ENCODE measurements around the gene KIF6. TPM values are rescaled to one million over a fixed set of nuclear protein-coding genes. Genes with fewer than 3 reads are reported as not detected.

Gene KIF6
- total RNA-seq, 2 experiments from 2014 or later = not detected

DNA sequence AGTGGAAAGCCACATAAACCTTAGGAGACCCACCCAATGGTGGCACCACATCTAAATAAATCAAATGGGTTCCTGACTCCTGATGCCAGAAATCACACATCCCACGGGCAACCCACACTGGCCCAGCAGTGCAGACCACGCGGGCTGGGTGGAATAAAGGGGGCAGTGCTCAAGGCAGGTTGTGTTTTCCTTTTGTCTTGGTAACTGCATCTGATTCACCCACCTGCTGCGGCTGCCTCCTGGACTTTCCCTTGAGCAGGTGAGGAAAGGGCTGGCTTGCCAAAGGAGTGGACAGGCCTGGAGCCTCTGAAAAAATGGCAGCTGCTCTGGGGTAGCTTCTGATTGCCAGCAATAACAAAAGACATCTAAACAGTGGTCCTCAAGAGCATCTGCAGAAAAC is 283.2 kb downstream of the KIF6 start:
- TF ChIP-seq, protein P1, sequence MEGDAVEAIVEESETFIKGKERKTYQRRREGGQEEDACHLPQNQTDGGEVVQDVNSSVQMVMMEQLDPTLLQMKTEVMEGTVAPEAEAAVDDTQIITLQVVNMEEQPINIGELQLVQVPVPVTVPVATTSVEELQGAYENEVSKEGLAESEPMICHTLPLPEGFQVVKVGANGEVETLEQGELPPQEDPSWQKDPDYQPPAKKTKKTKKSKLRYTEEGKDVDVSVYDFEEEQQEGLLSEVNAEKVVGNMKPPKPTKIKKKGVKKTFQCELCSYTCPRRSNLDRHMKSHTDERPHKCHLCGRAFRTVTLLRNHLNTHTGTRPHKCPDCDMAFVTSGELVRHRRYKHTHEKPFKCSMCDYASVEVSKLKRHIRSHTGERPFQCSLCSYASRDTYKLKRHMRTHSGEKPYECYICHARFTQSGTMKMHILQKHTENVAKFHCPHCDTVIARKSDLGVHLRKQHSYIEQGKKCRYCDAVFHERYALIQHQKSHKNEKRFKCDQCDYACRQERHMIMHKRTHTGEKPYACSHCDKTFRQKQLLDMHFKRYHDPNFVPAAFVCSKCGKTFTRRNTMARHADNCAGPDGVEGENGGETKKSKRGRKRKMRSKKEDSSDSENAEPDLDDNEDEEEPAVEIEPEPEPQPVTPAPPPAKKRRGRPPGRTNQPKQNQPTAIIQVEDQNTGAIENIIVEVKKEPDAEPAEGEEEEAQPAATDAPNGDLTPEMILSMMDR (IDR thresholded peaks at IDR 0.05) = no peak
- DNase-seq (no peak), ATAC-seq (ENCODE audit: poor library complexity) (no peak)
- Histone ChIP-seq H3K4me1 (ENCODE audit: insufficient read depth, low read length) (no peaks in the 10 kb centered on the region), H3K27me3 (ENCODE audit: control insufficient read depth in 1 of 2, insufficient read depth in 2 of 2, low read length in 2 of 2) (peaks cover 0 to 5% of the 10 kb centered on the region in 2 experiments), H3K36me3 (ENCODE audit: insufficient read depth, low read length) (no peaks in the 10 kb centered on the region), H3K27ac (ENCODE audit: low read depth in 1 of 2, low read length in 2 of 2) (no peak overlapping the region), H3K9me3 (ENCODE audit: control insufficient read depth in 1 of 2, insufficient read depth in 1 of 2, low read length in 2 of 2) (no peaks in the 10 kb centered on the region), H3K4me3 (ENCODE audit: low read length) (no peak overlapping the region)
- ChIA-PET CTCF (no interaction called here), POLR2A (no interaction called here)
- no peak overlapping the region for H3K4me3 Mint-ChIP-seq
- intact Hi-C loops (cut with DNase I, micrococcal nuclease) = no loop called here
- no peaks in the 10 kb centered on the region for H3K36me3 Mint-ChIP-seq (ENCODE audit: low read depth)
- peaks cover 2% of the 10 kb centered on the region for H3K9me3 Mint-ChIP-seq
- peaks cover 9% of the 10 kb centered on the region for H3K27me3 Mint-ChIP-seq
- H3K4me1 Mint-ChIP-seq (ENCODE audit: low read depth) = no peaks in the 10 kb centered on the region
- no peak overlapping the region for H3K27ac Mint-ChIP-seq

- Histone ChIP-seq H3K36me3 (ENCODE audit: insufficient read depth, low read length) (no peaks in the 10 kb centered on the region), H3K27me3 (ENCODE audit: control insufficient read depth in 1 of 2, insufficient read depth in 2 of 2, low read length in 2 of 2) (peaks cover 0 to 5% of the 10 kb centered on the region in 2 experiments), H3K27ac (ENCODE audit: low read depth in 1 of 2, low read length in 2 of 2) (no peak overlapping the region), H3K4me1 (ENCODE audit: insufficient read depth, low read length) (no peaks in the 10 kb centered on the region), H3K9me3 (ENCODE audit: control insufficient read depth in 1 of 2, insufficient read depth in 1 of 2, low read length in 2 of 2) (no peaks in the 10 kb centered on the region), H3K4me3 (ENCODE audit: low read length) (no peak overlapping the region)
- Mint-ChIP-seq H3K27me3 (peaks cover 9% of the 10 kb centered on the region), H3K36me3 (ENCODE audit: low read depth) (no peaks in the 10 kb centered on the region), H3K27ac (no peak overlapping the region), H3K4me3 (no peak overlapping the region), H3K9me3 (peaks cover 4% of the 10 kb centered on the region), H3K4me1 (ENCODE audit: low read depth) (no peaks in the 10 kb centered on the region)
- intact Hi-C loops (cut with DNase I, micrococcal nuclease) = no loop called here
- POLR2A ChIA-PET = no interaction called here
- ATAC-seq (ENCODE audit: poor library complexity) (no peak), DNase-seq (no peak)
- CTCF ChIA-PET = no interaction called here
- TF ChIP-seq, protein P1 (IDR thresholded peaks at IDR 0.05) = no peak
These were observed 283.9 kb downstream of the KIF6 start for GRCh38 chr6:39441301-39441700.

GRCh38 chr6:39440039-39440426 is 285.2 kb downstream of the KIF6 start:
- Mint-ChIP-seq H3K27ac (no peak overlapping the region), H3K9me3 (peaks cover 4% of the 10 kb centered on the region), H3K27me3 (peaks cover 6% of the 10 kb centered on the region), H3K4me1 (ENCODE audit: low read depth) (no peaks in the 10 kb centered on the region), H3K4me3 (no peak overlapping the region), H3K36me3 (ENCODE audit: low read depth) (no peaks in the 10 kb centered on the region)
- ChIA-PET CTCF (no interaction called here), POLR2A (no interaction called here)
- Histone ChIP-seq H3K4me1 (ENCODE audit: insufficient read depth, low read length) (no peaks in the 10 kb centered on the region), H3K27ac (ENCODE audit: low read depth in 1 of 2, low read length in 2 of 2) (no peak overlapping the region), H3K4me3 (ENCODE audit: low read length) (no peak overlapping the region), H3K36me3 (ENCODE audit: insufficient read depth, low read length) (no peaks in the 10 kb centered on the region), H3K27me3 (ENCODE audit: control insufficient read depth in 1 of 2, insufficient read depth in 2 of 2, low read length in 2 of 2) (peaks cover 0 to 5% of the 10 kb centered on the region in 2 experiments), H3K9me3 (ENCODE audit: control insufficient read depth in 1 of 2, insufficient read depth in 1 of 2, low read length in 2 of 2) (no peaks in the 10 kb centered on the region)
- DNase-seq = no peak
- no peak for ATAC-seq (ENCODE audit: poor library complexity)
- TF ChIP-seq, protein P1 (IDR thresholded peaks at IDR 0.05) = no peak
- intact Hi-C loops (cut with DNase I, micrococcal nuclease) = no loop called here
